SK-N-SH (cell line): Measurements from ENCODE around the gene SIRPB2. TPM values are rescaled to one million over a fixed set of nuclear protein-coding genes. Genes with fewer than 3 reads are reported as not detected.

Source experiments
- CTCF ChIA-PET: fragments of 300-600, 350-600 bp; formaldehyde crosslinking; extraction: SDS; loops from one replicate; lab custom pipeline; 2021; lab: Yijun Ruan, JAX
- POLR2A ChIA-PET: fragments of 350-600 bp; sonication (Branson Sonifier 250); formaldehyde crosslinking; extraction: SDS; loops from one replicate; lab custom pipeline; 2020; ENCODE audit warnings: antibody characterized with exemption, inconsistent platforms; lab: Yijun Ruan, JAX
- DNase-seq: peaks from one replicate; pipeline ENCODE4 v3.0.0; 2012
- H2AFZ ChIP-seq: fragments of 200-600 bp; sonication (generic); 2 replicates; pipeline ENCODE4 v1.8.1; 2016; ENCODE audit warnings: antibody characterized with exemption, mild to moderate bottlenecking, low read depth
- H3F3A ChIP-seq: fragments of 200-600 bp; sonication (generic); replicated peaks from 2 replicates; pipeline ENCODE3; 2016; ENCODE audit warnings: antibody characterized with exemption, mild to moderate bottlenecking; ENCODE audit not compliant: insufficient read depth
- H3K27ac ChIP-seq, 2 experiments: fragments of 200-500 bp in 1 of 2; fragments of 200-600 bp in 1 of 2; sonication (Bioruptor generic) in 1 of 2; sonication (generic), shearing (Covaris generic) in 1 of 2; 2 replicates each; pipeline versions ENCODE4 v1.5.1 to v1.6.1; 2014 to 2016; ENCODE audit warnings: low read depth in 2 of 2, inconsistent platforms in 1 of 2, low read length in 1 of 2, mild to moderate bottlenecking in 1 of 2, mixed read lengths in 1 of 2
- H3K27me3 ChIP-seq: fragments of 200-600 bp; sonication (generic), shearing (Covaris generic); 2 replicates; pipeline ENCODE4 v1.6.1; 2016; ENCODE audit warnings: mixed run types; ENCODE audit not compliant: insufficient read depth
- H3K36me3 ChIP-seq, 2 experiments: fragments of 200-500 bp in 1 of 2; fragments of 200-600 bp in 1 of 2; sonication (Bioruptor generic) in 1 of 2; sonication (generic) in 1 of 2; replicated peaks in 1 of 2; 2 replicates each; pipeline versions ENCODE3 to v1.5.1; 2014 to 2016; ENCODE audit warnings: low read length in 1 of 2, mild to moderate bottlenecking in 1 of 2; ENCODE audit not compliant: insufficient read depth in 2 of 2, control insufficient read depth in 1 of 2
- H3K4me1 ChIP-seq, 2 experiments: fragments of 200-500 bp in 1 of 2; fragments of 200-600 bp in 1 of 2; sonication (Bioruptor generic) in 1 of 2; sonication (generic), shearing (Covaris generic) in 1 of 2; 2 replicates each; pipeline versions ENCODE4 v1.5.1 to v1.6.1; 2014 to 2016; ENCODE audit warnings: low read depth in 1 of 2, low read length in 1 of 2, mixed run types in 1 of 2; ENCODE audit not compliant: insufficient read depth in 2 of 2, control insufficient read depth in 1 of 2
- H3K4me2 ChIP-seq: fragments of 200-600 bp; sonication (generic), shearing (Covaris generic); 2 replicates; pipeline ENCODE4 v1.6.1; 2017; ENCODE audit warnings: mixed run types
- H3K4me3 ChIP-seq, 2 experiments: fragments of 200-500 bp in 1 of 2; fragments of 200-600 bp in 1 of 2; sonication (Bioruptor generic) in 1 of 2; sonication (generic), shearing (Covaris generic) in 1 of 2; 2 replicates each; pipeline versions ENCODE4 v1.5.1 to v1.8.1; 2014 to 2016; ENCODE audit warnings: low read depth in 2 of 2, inconsistent platforms in 1 of 2, low read length in 1 of 2, mild to moderate bottlenecking in 1 of 2, mixed read lengths in 1 of 2, moderate library complexity in 1 of 2
- H3K79me2 ChIP-seq: fragments of 200-600 bp; sonication (generic); 2 replicates; pipeline ENCODE4 v1.8.1; 2017; ENCODE audit warnings: mild to moderate bottlenecking; ENCODE audit not compliant: insufficient read depth
- H3K9ac ChIP-seq: fragments of 200-600 bp; sonication (generic); 2 replicates; pipeline ENCODE4 v1.6.1; 2017; ENCODE audit warnings: mixed run types
- H3K9me2 ChIP-seq: fragments of 200-600 bp; sonication (generic); 2 replicates; pipeline ENCODE4 v1.6.1; 2017; ENCODE audit warnings: mixed run types
- H3K9me3 ChIP-seq: fragments of 200-600 bp; sonication (generic); 2 replicates; pipeline ENCODE4 v1.6.1; 2017; ENCODE audit warnings: mixed run types, mild to moderate bottlenecking, moderate library complexity
- H4K20me1 ChIP-seq: fragments of 200-600 bp; sonication (generic); 2 replicates; pipeline ENCODE4 v1.6.1; 2017; ENCODE audit warnings: mild to moderate bottlenecking, mixed run types; ENCODE audit not compliant: insufficient read depth
- CTCF ChIP-seq: fragments of 200-600 bp; sonication (generic); IDR thresholded peaks from 2 replicates; pipeline ENCODE4 v1.6.1; 2017; ENCODE audit warnings: antibody characterized with exemption, mild to moderate bottlenecking, moderate library complexity
- ELF1 ChIP-seq: IDR thresholded peaks from 2 replicates; pipeline ENCODE4 v1.4.0; 2012
- EP300 ChIP-seq, 2 experiments: IDR thresholded peaks; 2 replicates each; pipeline versions ENCODE4 v1.4.0 to v1.6.1; 2012; ENCODE audit warnings: borderline replicate concordance in 1 of 2, low read depth in 1 of 2, low read length in 1 of 2
- EZH2phosphoT487 ChIP-seq: fragments of 200-600 bp; sonication (generic); IDR thresholded peaks from 2 replicates; pipeline ENCODE4 v1.6.1; 2017; ENCODE audit warnings: low read depth, mixed run types, mild to moderate bottlenecking, antibody characterized with exemption, moderate library complexity, borderline replicate concordance
- GABPA ChIP-seq: IDR thresholded peaks from 2 replicates; pipeline ENCODE4 v1.4.0; 2012; ENCODE audit warnings: low read depth, mild to moderate bottlenecking
- GATA2 ChIP-seq: sonication (generic); formaldehyde crosslinking; IDR thresholded peaks from 2 replicates; pipeline ENCODE4 v1.5.0; 2020; ENCODE audit warnings: mild to moderate bottlenecking, missing genetic modification reagents
- IRF3 ChIP-seq: fragments of 150-350 bp; IDR thresholded peaks from 2 replicates; pipeline ENCODE4 v1.6.1; 2016; ENCODE audit warnings: mild to moderate bottlenecking, low read depth, low read length
- JUND ChIP-seq: IDR thresholded peaks from 2 replicates; pipeline ENCODE4 v1.4.0; 2012
- MAX ChIP-seq: IDR thresholded peaks from 2 replicates; pipeline ENCODE4 v1.4.0; 2012; ENCODE audit warnings: low read depth
- MEF2A ChIP-seq: IDR thresholded peaks from 2 replicates; pipeline ENCODE4 v1.4.0; 2012; ENCODE audit warnings: low read depth, borderline replicate concordance
- NFIC ChIP-seq: IDR thresholded peaks from 2 replicates; pipeline ENCODE4 v1.4.0; 2012; ENCODE audit warnings: borderline replicate concordance
- RFX5 ChIP-seq: IDR thresholded peaks from 2 replicates; pipeline ENCODE4 v1.6.1; 2012; ENCODE audit warnings: mild to moderate bottlenecking, improper control_type of control experiment, low read length
- TCF12 ChIP-seq: IDR thresholded peaks from 2 replicates; pipeline ENCODE4 v1.4.0; 2012
- YY1 ChIP-seq: IDR thresholded peaks from 2 replicates; pipeline ENCODE4 v1.4.0; 2012; ENCODE audit warnings: low read depth, mild to moderate bottlenecking
- ZBTB33 ChIP-seq: IDR thresholded peaks from 2 replicates; pipeline ENCODE4 v1.4.0; 2012; ENCODE audit warnings: low read depth, borderline replicate concordance
- WGBS: methylation state at CpG from one replicate; pipeline ENCODE4 v1.1.6; 2017; ENCODE audit warnings: low lambda C conversion rate; 5-methylcytosine and 5-hydroxymethylcytosine counted together
- polyA plus RNA-seq, 3 experiments: library from polyadenylated mRNA; depleted of rRNA; stranded (reverse); fragments of >200 nt; gene quantifications; 2 replicates each; pipeline ENCODE4 v1.2.3, GENCODE V29; 2012

Gene SIRPB2
- polyA plus RNA-seq, 1 of the 3 experiments (the other 2 are of a cell fraction): not detected

GRCh38 chr20:1472556-1473245 lies 18.5 kb downstream of the SIRPB2 start:
- H3K4me3 ChIP-seq: no peak overlapping the region
- ChIA-PET POLR2A (no interaction called here), CTCF (interaction anchor here (1.2 to 1.5 kb wide), 2 partner anchors 160 to 263 kb away, joined by 3 to 5 read pairs; no protein-coding TSS in a partner anchor)
- H3K4me1 ChIP-seq: 0 out of 4 replicates have a peak, but pooled peaks cover 0 to 5% of the 10 kb centered on the region in 2 experiments
- DNase-seq: no peak
- no peak overlapping the region for H2AFZ ChIP-seq
- no peak overlapping the region for H3K4me2 ChIP-seq
- WGBS: 68% methylated on average over 9 of the region's 9 CpGs
- H3F3A ChIP-seq: peaks cover 5% of the 10 kb centered on the region
- H3K27me3 ChIP-seq: no peaks in the 10 kb centered on the region
- no peaks in the 10 kb centered on the region for H3K36me3 ChIP-seq
- H3K9ac ChIP-seq: no peak overlapping the region
- no peak overlapping the region for H3K27ac ChIP-seq
- no peaks in the 10 kb centered on the region for H3K9me3 ChIP-seq
- no peak for TF ChIP-seq EP300 (IDR thresholded peaks at IDR 0.05; ENCODE audit: borderline replicate concordance in 1 of 2, low read depth in 1 of 2, low read length in 1 of 2)
- TF ChIP-seq JUND: no peak
- TF ChIP-seq MAX: no peak
- no peak for TF ChIP-seq EZH2phosphoT487
- TF ChIP-seq YY1: no peak
- TF ChIP-seq RFX5: no peak
- no peak for TF ChIP-seq NFIC
- TF ChIP-seq CTCF: no peak
- no peak for TF ChIP-seq GATA2
- TF ChIP-seq ZBTB33: no peak
- no peak for TF ChIP-seq TCF12
- no peak for TF ChIP-seq GABPA
- no peak for TF ChIP-seq MEF2A
- TF ChIP-seq ELF1: no peak
- TF ChIP-seq IRF3: no peak
- H3K9me2 ChIP-seq: no peaks in the 10 kb centered on the region
- no peaks in the 10 kb centered on the region for H4K20me1 ChIP-seq
- no peaks in the 10 kb centered on the region for H3K79me2 ChIP-seq
